ENCODE measurements around the gene DOCK3.

GRCh38 chr3:50815844-50816243, 141.1 kb downstream of the DOCK3 start:
- TF ChIP-seq, protein P1, sequence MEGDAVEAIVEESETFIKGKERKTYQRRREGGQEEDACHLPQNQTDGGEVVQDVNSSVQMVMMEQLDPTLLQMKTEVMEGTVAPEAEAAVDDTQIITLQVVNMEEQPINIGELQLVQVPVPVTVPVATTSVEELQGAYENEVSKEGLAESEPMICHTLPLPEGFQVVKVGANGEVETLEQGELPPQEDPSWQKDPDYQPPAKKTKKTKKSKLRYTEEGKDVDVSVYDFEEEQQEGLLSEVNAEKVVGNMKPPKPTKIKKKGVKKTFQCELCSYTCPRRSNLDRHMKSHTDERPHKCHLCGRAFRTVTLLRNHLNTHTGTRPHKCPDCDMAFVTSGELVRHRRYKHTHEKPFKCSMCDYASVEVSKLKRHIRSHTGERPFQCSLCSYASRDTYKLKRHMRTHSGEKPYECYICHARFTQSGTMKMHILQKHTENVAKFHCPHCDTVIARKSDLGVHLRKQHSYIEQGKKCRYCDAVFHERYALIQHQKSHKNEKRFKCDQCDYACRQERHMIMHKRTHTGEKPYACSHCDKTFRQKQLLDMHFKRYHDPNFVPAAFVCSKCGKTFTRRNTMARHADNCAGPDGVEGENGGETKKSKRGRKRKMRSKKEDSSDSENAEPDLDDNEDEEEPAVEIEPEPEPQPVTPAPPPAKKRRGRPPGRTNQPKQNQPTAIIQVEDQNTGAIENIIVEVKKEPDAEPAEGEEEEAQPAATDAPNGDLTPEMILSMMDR (IDR thresholded peaks at IDR 0.05; ENCODE audit: low read depth, low read length, poor library complexity, severe bottlenecking): no peak
- TF ChIP-seq EZH2phosphoT487 (IDR thresholded peaks at IDR 0.05; ENCODE audit: borderline replicate concordance, low read length): no peak

All from DOHH2 (cell line).